ENCODE measurements around the gene LAMB2. TPM values are rescaled to one million over a fixed set of nuclear protein-coding genes. Genes with fewer than 3 reads are reported as not detected.

The LAMB2 gene
- total RNA-seq, 1 experiment from 2014 or later = 97.2 TPM

GRCh38 chr3:49151610-49152009 lies 18.8 kb upstream of the LAMB2 start:
- no peaks in the 10 kb centered on the region for H3K27me3 ChIP-seq (replicated peaks)
- no peak for DNase-seq (ENCODE audit: low read depth in 1 of 2, low spot score in 2 of 2)
- H3K9me3 ChIP-seq (replicated peaks) = no peaks in the 10 kb centered on the region
- H3K27ac ChIP-seq = no peak overlapping the region
- no peak overlapping the region for H3K4me3 ChIP-seq
- H3K4me1 ChIP-seq (replicated peaks) = no peaks in the 10 kb centered on the region
- H3K36me3 ChIP-seq = no peaks in the 10 kb centered on the region

- no peaks in the 10 kb centered on the region for H3K27me3 ChIP-seq (replicated peaks)
- no peaks in the 10 kb centered on the region for H3K9me3 ChIP-seq (replicated peaks)
- H3K4me3 ChIP-seq = no peak overlapping the region
- DNase-seq (ENCODE audit: low read depth in 1 of 2, low spot score in 2 of 2) = no peak
- no peak overlapping the region for H3K27ac ChIP-seq
- no peaks in the 10 kb centered on the region for H3K4me1 ChIP-seq (replicated peaks)
- H3K36me3 ChIP-seq = no peaks in the 10 kb centered on the region
Measured at GRCh38 chr3:49148159-49148558, 15.3 kb upstream of the LAMB2 start.

- Histone ChIP-seq H3K36me3 (no peaks in the 10 kb centered on the region), H3K4me1 (replicated peaks) (no peaks in the 10 kb centered on the region), H3K9me3 (replicated peaks) (0 out of 2 replicates have a peak, but pooled peaks cover 4% of the 10 kb centered on the region), H3K27me3 (replicated peaks) (no peaks in the 10 kb centered on the region), H3K4me3 (no peak overlapping the region), H3K27ac (no peak overlapping the region)
- no peak for DNase-seq (ENCODE audit: low read depth in 1 of 2, low spot score in 2 of 2)
Measured at GRCh38 chr3:49140080-49140479, 7.2 kb upstream of the LAMB2 start.

- H3K4me3 ChIP-seq = no peak overlapping the region
- DNase-seq (ENCODE audit: low read depth in 1 of 2, low spot score in 2 of 2) = no peak
Measured at GRCh38 chr3:49135499-49135898, 2.6 kb upstream of the LAMB2 start.

GRCh38 chr3:49134471-49135265 lies 1.8 kb upstream of the LAMB2 start:
- no peak for DNase-seq (ENCODE audit: low read depth in 1 of 2, low spot score in 2 of 2)
- H3K9me3 ChIP-seq (replicated peaks) = no peaks in the 10 kb centered on the region
- H3K27ac ChIP-seq = no peak overlapping the region
- H3K4me1 ChIP-seq (replicated peaks) = peaks cover 18% of the 10 kb centered on the region
- no peaks in the 10 kb centered on the region for H3K27me3 ChIP-seq (replicated peaks)
- H3K4me3 ChIP-seq = no peak overlapping the region
- H3K36me3 ChIP-seq = peaks cover 28% of the 10 kb centered on the region

More at GRCh38 chr3:49135499-49135898, 2.6 kb upstream of the LAMB2 start:
- Histone ChIP-seq H3K9me3 (replicated peaks) (no peaks in the 10 kb centered on the region), H3K4me1 (replicated peaks) (peaks cover 18% of the 10 kb centered on the region), H3K36me3 (peaks cover 20% of the 10 kb centered on the region), H3K27me3 (replicated peaks) (no peaks in the 10 kb centered on the region), H3K27ac (no peak overlapping the region)

- peaks cover 41% of the 10 kb centered on the region for H3K36me3 ChIP-seq
- no peaks in the 10 kb centered on the region for H3K27me3 ChIP-seq (replicated peaks)
- peak; percentile 85 to 87 for DNase-seq (ENCODE audit: low read depth in 1 of 2, low spot score in 2 of 2)
- H3K27ac ChIP-seq = peak overlapping the region; percentile 88
- peak overlapping the region; percentile 56 for H3K4me3 ChIP-seq
- no peaks in the 10 kb centered on the region for H3K9me3 ChIP-seq (replicated peaks)
- peaks cover 18% of the 10 kb centered on the region for H3K4me1 ChIP-seq (replicated peaks)
Measured at GRCh38 chr3:49133226-49133951, 539 bp upstream of the LAMB2 start.

GRCh38 chr3:49132073-49132436 lies 795 bp downstream of the LAMB2 start:
- Histone ChIP-seq H3K4me1 (replicated peaks) (peaks cover 18% of the 10 kb centered on the region), H3K4me3 (peak overlapping the region; percentile 56), H3K9me3 (replicated peaks) (no peaks in the 10 kb centered on the region), H3K27ac (peak overlapping the region; percentile 88), H3K27me3 (replicated peaks) (no peaks in the 10 kb centered on the region), H3K36me3 (peaks cover 49% of the 10 kb centered on the region)
- no peak for DNase-seq (ENCODE audit: low read depth in 1 of 2, low spot score in 2 of 2)

- Histone ChIP-seq H3K4me3 (peak overlapping the region; percentile 56), H3K36me3 (peaks cover 54% of the 10 kb centered on the region), H3K27me3 (replicated peaks) (no peaks in the 10 kb centered on the region), H3K27ac (no peak overlapping the region), H3K4me1 (replicated peaks) (peaks cover 18% of the 10 kb centered on the region), H3K9me3 (replicated peaks) (no peaks in the 10 kb centered on the region)
- no peak for DNase-seq (ENCODE audit: low read depth in 1 of 2, low spot score in 2 of 2)
Measured at GRCh38 chr3:49131576-49131975, 1.3 kb downstream of the LAMB2 start.

GRCh38 chr3:49131040-49131439 lies 1.8 kb downstream of the LAMB2 start:
- Histone ChIP-seq H3K4me1 (replicated peaks) (peaks cover 18% of the 10 kb centered on the region), H3K36me3 (peaks cover 59% of the 10 kb centered on the region), H3K27me3 (replicated peaks) (no peaks in the 10 kb centered on the region), H3K27ac (no peak overlapping the region), H3K4me3 (no peak overlapping the region; the same call in 1 of the 2 replicates), H3K9me3 (replicated peaks) (no peaks in the 10 kb centered on the region)
- no peak for DNase-seq (ENCODE audit: low read depth in 1 of 2, low spot score in 2 of 2)

GRCh38 chr3:49124991-49125670 lies 7.7 kb downstream of the LAMB2 start:
- Histone ChIP-seq H3K27ac (no peak overlapping the region), H3K4me1 (replicated peaks) (peaks cover 5% of the 10 kb centered on the region; the same call in 1 of the 2 replicates), H3K4me3 (no peak overlapping the region), H3K36me3 (peaks cover 92% of the 10 kb centered on the region), H3K27me3 (replicated peaks) (no peaks in the 10 kb centered on the region), H3K9me3 (replicated peaks) (no peaks in the 10 kb centered on the region)
- no peak for DNase-seq (ENCODE audit: low read depth in 1 of 2, low spot score in 2 of 2)

- DNase-seq (ENCODE audit: low read depth in 1 of 2, low spot score in 2 of 2) = no peak
- Histone ChIP-seq H3K27ac (no peak overlapping the region), H3K4me3 (no peak overlapping the region), H3K4me1 (replicated peaks) (peaks cover 13% of the 10 kb centered on the region), H3K27me3 (replicated peaks) (no peaks in the 10 kb centered on the region), H3K36me3 (peaks cover 88% of the 10 kb centered on the region), H3K9me3 (replicated peaks) (no peaks in the 10 kb centered on the region)
Measured at GRCh38 chr3:49124203-49124602, 8.6 kb downstream of the LAMB2 start.

- Histone ChIP-seq H3K4me3 (no peak overlapping the region), H3K4me1 (replicated peaks) (peaks cover 14% of the 10 kb centered on the region), H3K36me3 (peaks cover 88% of the 10 kb centered on the region), H3K9me3 (replicated peaks) (no peaks in the 10 kb centered on the region), H3K27ac (no peak overlapping the region), H3K27me3 (replicated peaks) (no peaks in the 10 kb centered on the region)
- no peak for DNase-seq (ENCODE audit: low read depth in 1 of 2, low spot score in 2 of 2)
Measured at GRCh38 chr3:49123687-49124086, 9.2 kb downstream of the LAMB2 start.

GRCh38 chr3:49122886-49123545 lies 9.8 kb downstream of the LAMB2 start:
- Histone ChIP-seq H3K27me3 (replicated peaks) (no peaks in the 10 kb centered on the region), H3K9me3 (replicated peaks) (no peaks in the 10 kb centered on the region), H3K4me1 (replicated peaks) (peaks cover 14% of the 10 kb centered on the region), H3K4me3 (no peak overlapping the region), H3K36me3 (peaks cover 88% of the 10 kb centered on the region), H3K27ac (no peak overlapping the region)
- no peak for DNase-seq (ENCODE audit: low read depth in 1 of 2, low spot score in 2 of 2)
